ENCODE data around the gene AGXT.

AGXT gene

DNA sequence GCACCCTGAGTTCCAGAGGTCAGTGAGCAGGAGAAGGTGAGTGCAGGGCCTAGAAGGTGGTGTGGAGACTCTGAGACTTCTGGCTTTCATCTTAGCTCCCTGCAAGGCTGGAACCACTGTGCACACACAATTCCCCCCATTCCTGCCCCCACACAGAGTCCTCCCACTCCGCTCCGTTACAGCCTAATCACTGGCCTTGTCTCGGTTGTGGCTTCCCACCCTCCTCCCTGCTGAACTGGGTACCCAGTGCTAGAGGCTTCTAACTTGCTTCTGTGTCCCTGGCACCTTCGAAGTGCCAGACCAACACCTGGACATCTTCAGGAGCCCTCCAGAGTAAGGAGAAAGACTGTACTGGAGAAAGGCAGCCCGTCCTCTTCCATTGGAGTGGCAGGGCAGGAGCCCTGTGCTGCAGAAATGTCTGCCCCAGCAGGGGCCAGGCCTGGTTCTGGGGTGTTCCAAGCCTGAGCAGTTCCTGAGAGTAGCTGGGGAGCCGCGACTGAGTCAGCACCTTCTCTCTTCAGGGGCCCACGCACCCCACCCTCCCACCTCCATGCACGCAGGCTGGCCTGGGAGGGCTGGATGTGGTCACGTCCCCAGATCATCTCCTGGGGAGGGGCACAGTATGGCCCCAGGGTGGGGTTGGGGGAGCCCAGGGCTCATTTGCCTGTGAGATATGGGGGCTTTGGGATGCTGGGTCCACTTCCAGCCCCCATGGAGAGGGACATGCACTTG is 60.9 kb downstream of the AGXT start:
- DNase-seq (ENCODE audit: low read depth): no peak

Measured in stimulated activated CD8-positive, alpha-beta memory T cell treated with anti-CD3 and anti-CD28 coated beads, Interleukin-15, amount 100 ng/mL, for 24 hours (primary cell).